KMS-11 (cell line): ENCODE data around the gene MYO3A.

Experiments
- H2AFZ ChIP-seq: fragments of 200-600 bp; sonication (generic); 2 replicates; pipeline ENCODE4 v1.6.1; 2016; ENCODE audit warnings: antibody characterized with exemption, mixed run types, low read depth
- H3K27ac ChIP-seq: fragments of 200-600 bp; sonication (generic); 2 replicates; pipeline ENCODE4 v1.6.1; 2016; ENCODE audit warnings: mild to moderate bottlenecking, mixed run types
- H3K27me3 ChIP-seq: fragments of 200-600 bp; sonication (generic); 2 replicates; pipeline ENCODE4 v1.6.1; 2017; ENCODE audit warnings: mild to moderate bottlenecking, low read depth, mixed run types, moderate library complexity; ENCODE audit not compliant: insufficient read depth
- H3K36me3 ChIP-seq: fragments of 200-600 bp; sonication (generic); 2 replicates; pipeline ENCODE4 v1.6.1; 2017; ENCODE audit warnings: mild to moderate bottlenecking, mixed run types; ENCODE audit not compliant: insufficient read depth
- H3K4me1 ChIP-seq: fragments of 200-600 bp; sonication (generic); 2 replicates; pipeline ENCODE4 v1.6.1; 2016; ENCODE audit warnings: mild to moderate bottlenecking, low read depth, mixed run types; ENCODE audit not compliant: poor library complexity, severe bottlenecking
- H3K4me2 ChIP-seq: fragments of 200-600 bp; sonication (generic); 2 replicates; pipeline ENCODE4 v1.7.0; 2016; ENCODE audit warnings: mild to moderate bottlenecking, mixed run types
- H3K4me3 ChIP-seq: fragments of 200-600 bp; sonication (generic); IDR thresholded peaks from 2 replicates; pipeline ENCODE4 v1.6.1; 2017; ENCODE audit warnings: low read depth, low read length, mixed read lengths; ENCODE audit not compliant: insufficient read depth
- H3K79me2 ChIP-seq: fragments of 200-600 bp; sonication (generic); 2 replicates; pipeline ENCODE4 v1.6.1; 2016; ENCODE audit warnings: low read depth, mixed run types; ENCODE audit not compliant: insufficient read depth
- H3K9ac ChIP-seq: fragments of 200-600 bp; sonication (generic); 2 replicates; pipeline ENCODE4 v1.6.1; 2016; ENCODE audit warnings: mild to moderate bottlenecking, mixed run types
- H4K20me1 ChIP-seq: fragments of 200-600 bp; sonication (generic); 2 replicates; pipeline ENCODE4 v1.6.1; 2016; ENCODE audit warnings: mild to moderate bottlenecking, mixed run types; ENCODE audit not compliant: insufficient read depth
- CTCF ChIP-seq: fragments of 200-600 bp; sonication (generic); conservative IDR thresholded peaks from 2 replicates; pipeline ENCODE4 v1.6.1; 2017; ENCODE audit warnings: low read depth, mild to moderate bottlenecking, antibody characterized with exemption, low read length, moderate library complexity, mixed read lengths

The MYO3A gene

GRCh38 chr10:26220901-26221300, 286.9 kb downstream of the MYO3A start:
- H3K27me3 ChIP-seq, result no peaks in the 10 kb centered on the region
- H3K4me3 ChIP-seq, result no peak overlapping the region
- no peaks in the 10 kb centered on the region for H3K36me3 ChIP-seq
- no peak overlapping the region for H3K27ac ChIP-seq
- H3K4me1 ChIP-seq, result no peaks in the 10 kb centered on the region
- no peaks in the 10 kb centered on the region for H4K20me1 ChIP-seq
- H3K79me2 ChIP-seq, result no peaks in the 10 kb centered on the region
- H3K4me2 ChIP-seq, result no peak overlapping the region
- TF ChIP-seq CTCF, result no peak
- H2AFZ ChIP-seq, result no peak overlapping the region
- H3K9ac ChIP-seq, result no peak overlapping the region

- Histone ChIP-seq H3K4me3 (no peak overlapping the region), H2AFZ (no peak overlapping the region), H3K4me1 (no peaks in the 10 kb centered on the region), H3K36me3 (no peaks in the 10 kb centered on the region), H3K9ac (no peak overlapping the region), H3K79me2 (no peaks in the 10 kb centered on the region), H3K4me2 (no peak overlapping the region), H3K27ac (no peak overlapping the region), H4K20me1 (no peaks in the 10 kb centered on the region), H3K27me3 (no peaks in the 10 kb centered on the region)
- TF ChIP-seq CTCF, result no peak
Observed at GRCh38 chr10:26221541-26221940, 287.5 kb downstream of the MYO3A start.

- Histone ChIP-seq H3K4me1 (no peaks in the 10 kb centered on the region), H2AFZ (no peak overlapping the region), H3K27me3 (no peaks in the 10 kb centered on the region), H3K4me2 (no peak overlapping the region), H3K4me3 (no peak overlapping the region), H3K9ac (no peak overlapping the region), H3K79me2 (no peaks in the 10 kb centered on the region), H4K20me1 (no peaks in the 10 kb centered on the region), H3K36me3 (no peaks in the 10 kb centered on the region), H3K27ac (no peak overlapping the region)
- no peak for TF ChIP-seq CTCF
Observed at GRCh38 chr10:26222563-26222962, 288.5 kb downstream of the MYO3A start.

GRCh38 chr10:26225322-26225721, 291.3 kb downstream of the MYO3A start:
- H3K4me2 ChIP-seq, result no peak overlapping the region
- H2AFZ ChIP-seq, result no peak overlapping the region
- no peak overlapping the region for H3K9ac ChIP-seq
- H4K20me1 ChIP-seq, result no peaks in the 10 kb centered on the region
- H3K36me3 ChIP-seq, result no peaks in the 10 kb centered on the region
- no peaks in the 10 kb centered on the region for H3K4me1 ChIP-seq
- H3K27me3 ChIP-seq, result no peaks in the 10 kb centered on the region
- H3K4me3 ChIP-seq, result no peak overlapping the region
- H3K79me2 ChIP-seq, result no peaks in the 10 kb centered on the region
- TF ChIP-seq CTCF, result no peak
- H3K27ac ChIP-seq, result no peak overlapping the region

- H3K27me3 ChIP-seq, result no peaks in the 10 kb centered on the region
- H2AFZ ChIP-seq, result no peak overlapping the region
- TF ChIP-seq CTCF, result no peak
- no peaks in the 10 kb centered on the region for H3K36me3 ChIP-seq
- H4K20me1 ChIP-seq, result no peaks in the 10 kb centered on the region
- no peak overlapping the region for H3K27ac ChIP-seq
- no peak overlapping the region for H3K4me3 ChIP-seq
- H3K4me1 ChIP-seq, result no peaks in the 10 kb centered on the region
- no peak overlapping the region for H3K9ac ChIP-seq
- H3K4me2 ChIP-seq, result no peak overlapping the region
- no peaks in the 10 kb centered on the region for H3K79me2 ChIP-seq
Observed at GRCh38 chr10:26227786-26228185, 293.8 kb downstream of the MYO3A start.
